Femur (tissue), 1 donor: ENCODE results near the gene PRKAG1.
A peak's percentile ranks its signal among the peaks of the same experiment; 100 is the strongest.

Experiments
- DNase-seq: peaks from one replicate; pipeline ENCODE4 v3.0.0-alpha.2; 2017

The PRKAG1 gene

DNA sequence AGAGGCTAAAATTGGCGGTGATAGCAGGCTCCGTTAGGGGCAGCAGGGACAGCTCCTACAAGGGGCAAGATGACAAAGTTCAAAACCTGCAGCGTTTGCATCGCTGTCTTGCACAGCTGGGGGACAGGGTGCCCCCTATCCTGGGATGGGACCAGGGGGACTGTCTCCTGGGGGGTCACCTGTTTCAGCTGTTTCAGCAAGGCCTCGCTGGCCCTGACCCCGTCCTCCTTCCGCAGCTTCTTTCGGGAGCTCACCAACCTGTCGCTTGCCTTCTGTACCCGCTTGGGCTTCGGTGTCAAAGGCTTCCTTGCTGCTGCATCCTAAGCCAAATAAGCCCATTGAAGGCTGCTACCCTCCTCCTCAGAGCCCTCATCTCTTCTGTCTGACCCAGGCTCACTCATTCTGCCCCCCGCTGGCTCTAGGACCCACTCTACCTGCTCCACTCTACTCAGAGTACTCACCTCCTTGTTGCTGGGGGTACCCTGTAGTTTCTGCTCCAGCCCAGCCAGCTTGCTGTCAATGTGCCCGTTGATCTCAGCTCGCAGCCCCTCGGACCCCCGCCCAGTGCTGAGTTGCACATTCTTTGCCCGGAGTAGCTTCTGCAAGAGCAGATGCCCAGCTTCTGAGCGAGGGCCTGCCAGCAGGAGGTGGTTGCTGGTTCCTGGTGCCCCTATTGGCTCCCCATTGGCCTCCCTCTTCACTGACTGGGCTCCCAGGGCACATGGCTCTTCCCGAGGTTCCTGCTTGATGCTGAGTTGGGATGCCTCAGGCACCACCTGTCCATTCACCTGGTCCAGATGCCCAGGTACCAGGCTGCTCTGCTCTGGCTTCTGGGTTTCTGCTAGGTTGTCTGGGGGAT is 12.4 kb upstream of the PRKAG1 start:
- peak; percentile 17 for DNase-seq

DNA sequence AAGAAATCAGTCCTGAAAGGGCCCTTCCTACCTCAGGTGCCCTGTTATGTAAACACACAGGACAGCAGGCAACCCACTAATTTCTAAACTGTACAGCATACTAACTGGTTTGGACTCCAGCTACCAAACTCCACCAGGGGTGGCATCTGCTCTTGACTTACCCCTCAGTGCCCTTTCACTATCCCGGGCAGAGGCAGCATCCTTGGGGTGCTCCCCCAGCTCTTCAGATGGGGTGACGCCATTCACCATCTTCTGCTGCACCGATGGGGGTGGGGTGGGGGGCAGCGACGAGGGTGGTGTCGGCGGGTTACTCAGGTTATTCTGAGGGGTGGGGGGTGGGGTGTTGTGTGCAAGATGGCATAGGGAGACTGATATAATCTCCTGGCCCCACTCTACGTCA is 11.5 kb upstream of the PRKAG1 start:
- DNase-seq: no peak

DNA sequence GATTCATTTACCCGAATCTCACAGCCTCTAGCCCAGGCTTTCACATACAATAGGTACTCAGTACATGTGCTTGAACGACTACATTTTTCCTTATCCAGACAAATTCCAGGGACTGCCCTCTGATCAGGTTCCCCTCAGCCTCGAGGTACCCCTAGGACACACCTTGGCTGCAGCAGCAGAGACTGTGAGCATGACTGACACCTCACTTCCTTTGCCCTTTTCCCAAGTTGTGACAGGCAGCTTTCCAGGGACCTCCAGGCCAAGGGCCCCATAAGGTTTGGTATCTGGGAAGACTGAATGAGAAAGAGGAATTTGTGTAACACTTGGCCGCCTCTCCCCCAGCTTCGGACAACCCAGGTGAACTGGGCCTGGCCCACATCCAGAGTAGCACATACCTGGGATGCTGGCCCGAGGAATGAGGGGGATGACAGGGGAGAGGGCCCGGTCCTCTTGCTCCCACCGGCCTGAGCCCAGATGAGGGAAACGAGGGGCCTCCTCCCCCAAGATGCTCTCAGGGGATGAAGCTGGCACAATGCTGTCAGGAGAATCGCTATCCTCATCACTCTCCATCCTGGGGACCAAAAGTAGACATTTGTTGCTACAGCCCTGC is 10.2 kb upstream of the PRKAG1 start:
- no peak for DNase-seq

DNA sequence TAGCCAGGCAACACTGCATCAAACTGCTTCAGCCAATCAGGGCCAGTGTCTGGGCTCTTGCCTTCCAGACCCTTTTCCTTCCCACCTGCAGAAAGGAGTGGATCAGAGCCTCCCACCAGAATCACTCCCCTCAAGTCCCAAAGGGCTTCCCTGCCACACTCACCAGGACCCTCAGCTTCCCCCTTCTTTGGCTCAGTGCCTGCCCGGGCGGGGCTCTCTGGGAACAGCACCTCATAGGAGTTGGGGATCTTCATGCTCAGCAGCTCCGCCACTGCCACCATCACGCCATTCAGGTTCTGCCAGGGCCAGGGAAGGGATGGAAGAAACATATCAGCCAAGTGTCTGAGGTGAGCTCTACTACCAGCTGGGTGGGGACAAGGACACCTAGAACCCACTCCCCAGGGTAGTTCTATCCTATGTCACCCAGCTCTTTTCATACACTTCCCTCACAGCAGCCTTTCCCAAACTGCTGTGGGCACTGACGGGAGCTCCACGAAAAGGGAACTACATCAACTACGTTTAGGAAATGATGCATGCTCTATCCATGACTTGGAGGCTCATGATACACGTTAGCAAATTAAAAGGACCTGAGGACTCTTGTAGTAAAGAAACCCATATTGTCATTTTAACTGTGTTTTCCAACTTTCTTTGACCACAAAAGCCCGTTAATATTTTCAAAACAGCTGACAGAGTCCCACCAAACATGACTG is 9.4 kb upstream of the PRKAG1 start:
- DNase-seq: no peak

DNA sequence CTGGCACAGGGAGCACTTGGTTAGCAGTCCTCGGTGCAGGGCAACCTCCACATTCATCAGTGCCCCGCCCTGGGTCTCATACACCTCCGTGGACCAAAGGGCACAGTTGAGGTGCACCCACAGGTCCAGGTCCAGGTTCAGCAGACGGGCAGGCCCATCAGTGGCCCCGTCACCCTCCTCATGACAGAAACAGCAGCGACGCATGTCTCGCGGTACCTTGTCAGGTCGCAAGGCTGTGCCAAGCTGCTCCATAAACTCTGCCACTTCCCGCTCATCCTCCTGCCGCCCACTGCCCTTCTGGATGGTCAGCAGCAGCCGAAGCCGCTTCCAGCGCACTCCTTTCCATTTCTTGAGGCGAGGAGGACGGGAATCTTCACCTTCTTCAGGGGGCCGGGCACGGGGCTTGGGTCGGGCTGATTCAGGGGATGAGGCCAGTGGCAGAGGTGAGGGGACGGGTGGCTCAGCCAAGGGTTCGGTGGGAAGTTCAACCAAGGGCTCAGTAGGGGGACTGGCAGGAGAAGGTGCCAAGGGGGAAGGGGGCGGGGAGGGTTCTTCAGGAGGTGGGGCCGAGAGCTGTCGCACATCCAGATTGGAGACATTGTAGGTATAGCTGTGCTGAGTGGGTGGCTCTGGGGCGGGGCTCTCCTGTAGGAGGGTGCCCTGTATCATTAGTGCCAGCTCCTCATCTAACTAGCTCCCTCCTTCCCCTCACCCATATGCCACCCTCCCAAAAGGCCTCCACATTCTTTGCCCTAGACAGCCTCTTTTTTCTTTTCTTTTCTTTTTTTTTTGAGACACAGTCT is 8.3 kb upstream of the PRKAG1 start:
- DNase-seq: no peak

DNA sequence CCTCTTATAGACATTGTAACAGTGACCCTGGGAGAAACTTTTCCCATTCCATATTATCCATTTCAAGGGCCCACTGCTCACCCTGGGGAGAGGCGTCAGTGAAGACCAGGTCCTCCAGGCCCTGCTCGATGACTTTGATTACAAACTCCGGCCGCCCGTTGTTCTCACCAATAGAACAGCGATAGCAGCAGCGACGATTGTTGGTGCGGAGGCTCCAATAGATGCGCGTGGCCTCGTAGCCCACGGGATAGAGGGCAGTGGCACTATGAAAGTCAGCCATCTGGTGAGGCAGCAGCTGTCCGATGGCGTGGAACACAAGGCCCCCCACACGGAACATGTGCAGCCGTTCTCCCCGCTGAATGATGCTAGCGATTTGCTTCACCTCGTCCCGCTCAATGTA is 7.5 kb upstream of the PRKAG1 start:
- no peak for DNase-seq

DNA sequence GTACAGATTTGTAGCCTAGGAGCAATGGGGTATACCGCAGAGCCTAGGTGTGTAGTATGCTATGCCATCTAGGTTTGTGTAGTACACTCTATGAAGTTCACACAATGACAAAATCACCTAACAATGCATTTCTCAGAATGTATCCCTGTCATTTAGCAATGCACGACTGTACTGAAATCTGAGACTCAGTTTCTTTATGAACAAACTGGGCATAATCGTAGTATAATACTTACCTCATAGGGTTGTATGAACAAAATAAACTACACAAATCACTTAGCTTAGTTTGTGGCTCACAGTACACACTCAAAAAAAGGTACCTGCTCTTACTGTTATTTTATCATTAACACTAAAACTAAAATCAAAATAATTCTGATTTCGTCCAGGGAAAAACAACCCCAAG is 6.9 kb upstream of the PRKAG1 start:
- no peak for DNase-seq

DNA sequence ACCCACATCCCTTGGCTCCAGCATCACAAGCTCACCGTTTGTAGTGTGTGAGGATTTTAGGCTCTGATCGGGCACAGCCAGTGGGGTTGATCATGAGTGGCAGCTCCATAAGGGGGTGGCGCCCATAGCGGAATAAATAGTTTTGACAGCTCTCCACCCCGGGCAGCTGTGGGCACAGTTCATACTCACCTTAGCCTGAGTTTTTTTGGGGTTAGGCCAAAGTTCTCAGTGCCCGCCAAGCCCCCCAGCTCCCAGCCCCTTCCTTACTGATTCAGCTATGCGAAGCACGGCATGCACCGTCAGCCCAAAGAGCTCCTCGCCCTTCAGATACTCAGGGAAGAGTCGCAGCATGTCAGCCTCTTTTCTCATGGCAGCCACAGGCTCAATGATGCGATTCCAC is 6.0 kb upstream of the PRKAG1 start:
- DNase-seq: no peak

DNA sequence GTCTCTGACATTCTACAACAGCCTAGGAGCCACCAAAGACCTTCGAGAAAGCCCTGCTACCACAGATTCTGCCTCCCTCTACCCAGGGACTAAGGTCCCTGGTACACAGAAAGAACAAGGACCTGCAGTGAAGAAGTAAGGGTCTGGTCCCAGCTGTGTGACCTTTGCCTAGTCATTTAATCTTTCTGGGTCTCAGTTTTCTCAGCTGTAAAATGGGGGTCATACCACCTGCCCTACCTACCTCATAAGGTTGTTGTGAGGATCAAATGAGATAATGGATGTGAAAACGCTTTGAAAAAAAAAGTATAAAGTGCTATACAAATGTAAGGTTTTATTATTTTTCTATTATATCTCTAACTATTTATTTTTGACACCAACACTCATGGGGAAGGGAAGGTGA is 5.2 kb upstream of the PRKAG1 start:
- DNase-seq: no peak

DNA sequence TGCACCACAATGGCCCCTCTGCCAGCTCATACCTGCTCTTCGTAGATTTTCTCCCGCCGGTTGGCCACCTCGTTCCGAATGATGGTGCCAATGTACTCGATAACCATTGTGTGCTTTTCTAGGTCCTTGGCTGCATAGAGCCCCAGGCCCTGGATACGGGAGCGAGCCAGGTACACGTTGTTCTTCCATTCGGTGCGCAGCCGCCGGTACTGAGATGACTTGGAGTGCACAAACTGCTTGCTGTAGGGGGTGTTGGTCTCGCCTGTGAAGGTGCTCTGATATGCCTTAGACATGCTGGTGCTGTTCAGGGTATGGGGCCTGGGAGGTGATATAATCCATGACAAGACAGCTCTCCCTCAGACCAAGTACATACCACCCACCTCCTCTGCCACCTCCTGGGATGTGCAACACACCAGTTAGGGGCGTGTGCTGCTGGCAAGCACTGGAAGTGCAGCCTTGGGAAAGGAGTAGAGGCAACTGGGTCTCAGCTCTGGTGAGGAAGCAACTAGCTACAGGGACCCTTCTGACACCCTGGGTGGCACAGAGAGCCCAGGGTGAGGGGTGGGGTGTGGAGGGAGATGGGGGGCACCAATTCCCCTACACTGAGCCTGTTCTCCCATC is 4.1 kb upstream of the PRKAG1 start:
- no peak for DNase-seq

DNA sequence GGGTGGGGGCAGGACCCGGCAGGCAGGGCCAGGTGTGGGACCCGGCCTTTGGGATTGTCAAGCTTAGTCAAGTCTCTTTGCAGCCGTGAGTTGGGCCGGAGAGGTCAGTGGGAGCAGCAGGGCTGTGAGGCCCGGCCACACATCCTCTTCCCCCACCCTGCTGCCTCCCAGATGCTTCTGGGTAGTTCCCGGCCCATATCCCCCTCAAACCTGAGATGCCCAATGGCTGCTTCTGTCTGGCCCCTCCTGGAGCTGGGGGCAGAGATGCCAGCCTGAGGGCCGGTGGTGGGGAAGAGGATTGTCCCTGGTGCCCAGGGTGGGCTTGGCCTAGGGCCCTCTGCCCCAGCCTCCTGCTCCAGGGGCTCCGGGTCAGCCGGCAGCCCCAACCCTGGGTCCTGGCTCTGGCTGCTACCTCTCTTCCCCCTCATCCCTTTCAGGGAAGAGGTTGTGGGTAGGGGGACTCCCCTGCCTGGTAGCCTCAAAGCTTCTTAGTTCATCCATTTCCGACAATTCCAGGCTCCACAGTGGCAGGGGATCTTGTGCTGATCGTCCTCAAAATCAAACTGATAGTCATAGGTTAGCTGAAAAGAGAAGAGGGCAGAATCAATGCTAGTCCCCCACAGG is 2.8 kb upstream of the PRKAG1 start:
- no peak for DNase-seq

DNA sequence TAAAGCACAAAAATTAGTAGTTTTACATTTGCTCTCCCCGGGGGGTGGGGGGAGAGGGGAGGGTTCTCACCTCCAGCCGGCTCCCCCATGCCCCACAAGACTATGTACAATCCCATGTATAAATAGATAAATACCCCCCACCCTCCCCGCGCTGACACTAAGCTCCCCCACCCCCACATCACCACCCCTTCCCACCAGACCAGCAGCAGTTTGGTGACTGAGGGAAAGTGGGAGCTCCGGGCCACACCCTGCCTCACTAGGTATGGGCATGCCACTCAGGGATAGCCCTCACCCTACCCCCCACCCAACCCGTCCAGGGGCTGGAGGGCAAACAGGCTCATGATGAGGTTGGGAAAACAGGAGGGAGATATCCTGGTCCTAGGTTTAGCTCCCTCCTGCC is 1.9 kb upstream of the PRKAG1 start:
- DNase-seq: no peak

DNA sequence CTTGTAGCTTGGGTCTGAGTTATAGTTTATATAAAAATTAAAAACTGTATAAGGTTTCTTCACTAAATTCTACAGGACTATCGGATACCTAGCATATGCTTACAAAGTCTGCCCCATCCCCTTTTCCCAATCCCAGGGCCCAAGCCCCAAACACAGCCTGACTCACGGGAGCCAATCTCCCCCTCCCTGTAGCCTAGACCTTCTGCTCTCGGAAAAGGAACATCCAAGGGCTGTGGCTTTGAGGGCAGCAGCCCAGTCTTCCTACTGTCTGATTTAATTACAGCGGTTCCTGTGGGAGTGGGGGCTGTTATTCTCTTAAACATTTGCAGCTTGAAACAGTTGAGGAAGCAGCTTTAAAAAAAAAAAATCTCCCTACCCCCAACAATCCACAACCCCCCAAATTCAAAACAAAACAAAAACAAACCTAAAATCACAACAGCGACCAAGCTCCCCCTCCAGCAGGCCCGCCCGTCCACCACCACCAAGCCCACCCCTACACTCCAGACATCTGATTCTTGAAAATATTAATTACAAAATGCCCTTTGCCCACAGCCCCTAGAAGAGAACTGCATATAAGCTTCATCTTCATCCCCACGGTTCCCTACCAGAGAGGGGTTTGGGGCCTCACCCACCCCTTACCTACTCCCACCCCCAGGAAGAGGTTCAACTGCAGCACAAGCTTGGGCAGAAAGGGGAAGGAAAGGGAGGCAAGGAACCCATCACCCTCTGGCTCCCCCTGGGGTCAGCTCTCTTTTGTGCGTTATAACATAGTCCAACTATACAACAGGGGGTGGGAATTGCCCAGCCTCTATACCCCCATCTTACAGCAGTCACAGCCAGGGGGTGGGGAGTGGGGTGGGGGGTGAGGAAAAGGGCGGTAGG is 1.1 kb upstream of the PRKAG1 start:
- peak; percentile 57 for DNase-seq

DNA sequence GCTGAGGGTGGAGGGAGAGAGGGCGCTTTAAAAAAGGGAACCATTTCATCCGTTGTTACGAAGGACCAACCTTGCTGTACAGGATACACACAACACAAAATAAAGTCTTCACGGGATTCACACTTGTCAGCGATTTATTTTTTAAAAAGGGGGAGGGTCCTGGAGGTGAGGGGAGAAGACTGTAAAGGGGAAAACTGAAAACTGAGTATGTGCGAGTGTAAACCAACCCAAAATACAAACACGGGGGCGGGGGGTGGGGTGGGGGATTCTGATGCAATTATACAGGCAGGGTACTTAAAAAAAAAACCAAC is 499 bp upstream of the PRKAG1 start:
- DNase-seq: no peak

DNA sequence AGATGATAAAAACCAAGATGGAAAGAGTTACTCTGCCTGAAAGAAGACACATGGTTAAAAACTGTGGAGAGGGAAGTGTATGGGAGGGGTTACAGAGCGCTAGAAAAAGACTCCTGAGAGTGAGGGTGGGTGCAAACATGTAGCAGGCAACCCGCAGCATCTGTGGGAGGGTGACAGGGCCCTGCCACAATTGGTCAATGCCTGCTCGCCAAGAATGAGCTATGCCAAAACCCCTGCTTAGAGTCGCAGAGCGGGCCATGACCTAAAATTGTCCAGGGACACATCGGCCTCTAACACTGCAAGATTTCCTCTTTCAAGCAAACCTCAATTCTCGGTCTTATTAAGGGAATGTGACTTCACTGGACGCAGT is 700 bp downstream of the PRKAG1 start:
- peak; percentile 73 for DNase-seq

DNA sequence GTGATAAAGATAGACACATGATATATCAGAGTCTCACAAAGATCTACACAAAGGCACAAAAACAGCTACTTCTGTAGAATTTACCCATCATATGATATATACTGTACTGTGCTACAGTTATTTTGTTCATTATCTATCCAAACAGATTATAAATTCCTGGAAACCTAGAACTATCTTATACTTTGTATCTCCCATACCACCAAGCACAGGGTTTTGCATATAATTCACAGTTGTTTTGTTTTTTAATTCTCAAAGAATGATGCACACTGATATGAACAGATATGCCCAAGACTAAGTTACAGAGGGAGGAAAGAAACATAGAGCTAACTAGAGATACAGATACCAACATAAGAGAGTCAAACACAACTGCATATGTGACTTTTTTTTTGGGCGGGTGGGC is 3.4 kb downstream of the PRKAG1 start:
- DNase-seq: no peak

DNA sequence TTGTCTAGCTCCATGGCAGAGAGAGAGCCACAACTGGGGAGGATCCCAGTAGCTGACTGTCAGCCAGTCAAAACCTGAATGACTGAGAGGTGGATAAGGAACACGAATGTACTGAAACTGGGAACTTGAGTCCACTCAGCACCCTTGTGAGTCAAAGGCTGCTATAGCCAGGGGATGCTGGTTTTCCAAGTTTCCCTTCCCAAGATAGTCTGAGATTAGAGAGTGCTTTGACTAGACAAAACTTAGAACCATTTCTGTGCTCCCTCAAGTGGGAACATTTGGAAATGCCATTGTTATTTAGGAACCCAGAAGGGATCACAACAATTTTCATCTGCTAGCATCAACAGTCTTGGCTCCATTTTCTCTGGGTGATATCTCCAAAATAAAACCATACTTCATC is 4.0 kb downstream of the PRKAG1 start:
- no peak for DNase-seq

DNA sequence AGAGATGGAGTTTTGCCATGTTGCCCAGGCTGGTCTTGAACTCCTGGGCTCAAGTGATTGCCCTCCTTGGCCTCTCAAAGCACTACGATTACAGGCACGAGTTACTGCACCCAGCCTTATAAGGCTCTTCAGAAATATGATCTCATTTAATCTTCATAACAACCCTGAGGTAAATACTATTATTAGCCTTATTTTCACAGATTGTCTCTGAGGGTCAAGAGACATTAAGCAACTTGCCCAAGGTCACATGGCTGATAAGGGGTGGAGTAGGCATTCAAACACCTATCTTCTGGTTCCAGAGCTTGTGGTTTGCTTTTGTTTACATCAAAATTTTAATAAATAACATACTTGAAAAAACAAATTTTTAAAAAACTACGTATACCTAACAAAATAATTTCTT is 5.1 kb downstream of the PRKAG1 start:
- no peak for DNase-seq

DNA sequence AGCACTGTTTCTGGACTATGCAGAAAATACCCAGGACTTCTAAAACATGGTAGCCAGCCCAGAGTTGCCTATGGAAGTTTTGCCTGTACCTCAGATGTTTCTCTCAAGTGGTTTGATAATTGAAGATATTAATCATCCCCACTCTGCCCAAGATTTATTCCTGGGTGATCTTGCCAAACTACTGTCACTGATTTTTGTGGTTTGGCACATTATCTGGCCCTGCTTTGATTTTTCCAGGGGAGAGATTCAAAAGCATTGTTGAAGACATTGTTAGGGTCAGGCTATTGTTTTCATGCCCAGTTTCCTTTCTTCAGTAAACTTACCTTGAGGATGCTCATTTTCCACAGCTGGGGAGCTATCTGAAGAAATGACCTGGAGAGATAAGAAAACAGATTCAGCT is 5.8 kb downstream of the PRKAG1 start:
- no peak for DNase-seq

DNA sequence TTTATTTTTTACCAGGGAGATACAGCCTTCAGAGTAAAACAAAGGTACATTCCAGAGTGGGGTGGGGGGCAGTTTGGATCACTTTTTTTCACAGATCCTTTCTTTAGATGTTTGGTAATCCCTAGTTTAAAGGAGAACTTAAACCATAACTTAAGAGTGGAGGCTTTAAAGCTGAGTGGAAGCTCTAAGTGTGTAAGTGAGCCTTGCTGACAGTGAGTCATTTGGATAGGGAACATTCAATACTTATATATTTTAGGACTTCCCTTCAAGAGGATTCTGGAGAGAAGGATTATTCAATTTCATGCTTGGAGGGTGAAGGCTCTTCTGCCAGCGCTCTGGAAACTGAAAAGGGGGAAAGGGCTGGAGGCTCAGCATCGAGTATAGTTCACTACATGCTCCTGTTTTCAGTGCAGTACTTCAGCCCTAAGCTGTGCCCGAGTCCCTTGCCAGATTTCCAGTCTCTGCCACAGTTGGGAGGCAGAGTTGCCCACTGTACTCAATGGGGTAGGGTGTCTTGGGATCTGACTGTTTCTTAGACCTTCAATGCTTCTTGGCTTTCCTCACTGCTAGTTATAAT is 8.4 kb downstream of the PRKAG1 start:
- DNase-seq: no peak

DNA sequence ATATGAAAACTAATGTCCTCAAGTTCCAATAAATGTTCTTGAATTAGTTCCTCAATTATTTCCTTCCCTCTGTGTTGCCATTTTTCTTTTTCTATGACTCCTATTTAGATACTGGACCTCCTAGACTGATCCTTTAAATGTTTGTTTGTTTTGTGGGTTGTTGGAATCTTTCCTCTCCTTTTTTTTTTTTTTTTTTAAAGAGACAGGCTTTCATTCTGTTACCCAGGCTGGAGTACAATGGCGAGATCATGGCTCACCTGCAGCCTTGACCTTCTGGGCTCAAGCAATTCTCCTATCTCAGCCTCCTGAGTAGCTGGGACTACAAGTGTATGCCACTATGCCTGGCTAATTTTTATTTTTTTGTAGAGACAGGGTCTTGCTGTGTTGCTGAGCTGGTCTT is 9.6 kb downstream of the PRKAG1 start:
- no peak for DNase-seq
